ENCODE results near the gene PTPRD.

The PTPRD gene

GRCh38 chr9:8589476-8589875 is 2023.3 kb downstream of the PTPRD start:
- no peak for DNase-seq (ENCODE audit: low read depth in 2 of 2)

GRCh38 chr9:8585036-8585435 is 2027.8 kb downstream of the PTPRD start:
- DNase-seq (ENCODE audit: low read depth in 2 of 2) = no peak

GRCh38 chr9:8579661-8580060 is 2033.1 kb downstream of the PTPRD start:
- DNase-seq (ENCODE audit: low read depth in 2 of 2) = no peak

GRCh38 chr9:8576741-8577140 is 2036.1 kb downstream of the PTPRD start:
- DNase-seq (ENCODE audit: low read depth in 2 of 2) = no peak

GRCh38 chr9:8574846-8575245 is 2038.0 kb downstream of the PTPRD start:
- DNase-seq (ENCODE audit: low read depth in 2 of 2) = no peak

- DNase-seq (ENCODE audit: low read depth in 2 of 2) = no peak
Measured at GRCh38 chr9:8572209-8572608, 2040.6 kb downstream of the PTPRD start.

GRCh38 chr9:8571643-8572042 is 2041.2 kb downstream of the PTPRD start:
- DNase-seq (ENCODE audit: low read depth in 2 of 2) = no peak

- no peak for DNase-seq (ENCODE audit: low read depth in 2 of 2)
Measured at GRCh38 chr9:8570776-8571175, 2042.0 kb downstream of the PTPRD start.

- no peak for DNase-seq (ENCODE audit: low read depth in 2 of 2)
Measured at GRCh38 chr9:8569823-8570222, 2043.0 kb downstream of the PTPRD start.

- no peak for DNase-seq (ENCODE audit: low read depth in 2 of 2)
Measured at GRCh38 chr9:8567963-8568579, 2044.7 kb downstream of the PTPRD start.

- DNase-seq (ENCODE audit: low read depth in 2 of 2) = no peak
Measured at GRCh38 chr9:8564960-8565359, 2047.8 kb downstream of the PTPRD start.

- no peak for DNase-seq (ENCODE audit: low read depth in 2 of 2)
Measured at GRCh38 chr9:8560560-8561525, 2052.0 kb downstream of the PTPRD start.

GRCh38 chr9:8558176-8558575 is 2054.6 kb downstream of the PTPRD start:
- DNase-seq (ENCODE audit: low read depth in 2 of 2) = no peak

GRCh38 chr9:8555762-8556500 is 2056.9 kb downstream of the PTPRD start:
- DNase-seq (ENCODE audit: low read depth in 2 of 2) = no peak

- no peak for DNase-seq (ENCODE audit: low read depth in 2 of 2)
Measured at GRCh38 chr9:8553444-8553843, 2059.4 kb downstream of the PTPRD start.

- no peak for DNase-seq (ENCODE audit: low read depth in 2 of 2)
Measured at GRCh38 chr9:8552732-8553131, 2060.1 kb downstream of the PTPRD start.

GRCh38 chr9:8549214-8549613 is 2063.6 kb downstream of the PTPRD start:
- DNase-seq (ENCODE audit: low read depth in 2 of 2) = no peak

- DNase-seq (ENCODE audit: low read depth in 2 of 2) = no peak
Measured at GRCh38 chr9:8543219-8543618, 2069.6 kb downstream of the PTPRD start.

- DNase-seq (ENCODE audit: low read depth in 2 of 2) = no peak
Measured at GRCh38 chr9:8542537-8542936, 2070.3 kb downstream of the PTPRD start.

- no peak for DNase-seq (ENCODE audit: low read depth in 2 of 2)
Measured at GRCh38 chr9:8539681-8540197, 2073.1 kb downstream of the PTPRD start.

- no peak for DNase-seq (ENCODE audit: low read depth in 2 of 2)
Measured at GRCh38 chr9:8536845-8537244, 2076.0 kb downstream of the PTPRD start.

- no peak for DNase-seq (ENCODE audit: low read depth in 2 of 2)
Measured at GRCh38 chr9:8534828-8535227, 2078.0 kb downstream of the PTPRD start.
